B cell (primary cell): ENCODE data around the gene ADPRM.

Experiments
- CTCF ChIP-seq: fragments of 200-600 bp; IDR thresholded peaks from one replicate; pipeline ENCODE4 v1.8.0; 2022; ENCODE audit warnings: antibody characterized with exemption, mild to moderate bottlenecking
- EZH2 ChIP-seq: IDR thresholded peaks from 2 replicates; pipeline ENCODE4 v1.6.1; 2012; ENCODE audit warnings: borderline replicate concordance, low read depth, mild to moderate bottlenecking, moderate library complexity, low read length; ENCODE audit not compliant: insufficient read depth, poor library complexity, severe bottlenecking

GRCh38 chr17:10648956-10649355, 48.4 kb upstream of the ADPRM start:
- TF ChIP-seq CTCF (no peak), EZH2 (no peak)
